NCI-H1092 (cell line): ENCODE results near the gene C14orf119.

Experiments
- DNase-seq: peaks from one replicate; lab custom pipeline; 2025; lab: John Stamatoyannopoulos, UW

Gene C14orf119

DNA sequence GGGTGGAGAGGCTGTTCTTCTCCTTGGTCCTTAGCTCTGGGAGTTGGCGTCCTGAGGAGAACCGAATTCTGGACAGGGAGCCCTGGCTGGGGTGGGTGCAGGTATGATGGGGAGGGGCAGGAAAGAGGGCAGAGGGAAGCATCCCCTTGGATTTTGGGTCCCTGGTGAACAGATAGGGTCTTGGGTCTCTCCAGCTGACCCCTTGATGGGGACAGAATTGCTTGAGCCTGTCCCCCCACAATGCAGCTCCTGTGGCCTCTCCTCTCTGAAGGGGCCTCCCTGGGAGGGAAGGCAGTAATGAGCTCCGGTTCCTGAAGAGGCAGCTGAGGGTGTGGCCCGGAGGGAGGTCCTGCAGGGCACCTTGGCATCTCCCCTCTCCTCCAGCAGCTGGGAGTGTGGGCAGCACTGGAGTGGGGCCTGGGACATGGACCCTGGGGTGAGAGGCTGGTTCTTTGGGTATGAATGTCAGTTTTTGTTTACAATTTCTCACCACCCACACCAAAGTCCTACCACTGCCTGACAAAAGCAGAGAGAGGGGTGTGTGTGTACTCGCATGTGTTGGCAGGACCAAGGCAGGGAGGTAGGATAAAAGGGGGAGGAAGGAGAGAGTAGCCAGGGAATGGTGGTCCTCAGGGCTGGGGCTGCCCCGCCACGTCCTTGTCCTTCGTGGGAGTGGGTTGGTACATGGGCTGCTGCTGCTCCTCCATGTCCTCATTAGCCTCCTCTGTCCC, 31.4 kb downstream of the C14orf119 start:
- DNase-seq, result no peak

DNA sequence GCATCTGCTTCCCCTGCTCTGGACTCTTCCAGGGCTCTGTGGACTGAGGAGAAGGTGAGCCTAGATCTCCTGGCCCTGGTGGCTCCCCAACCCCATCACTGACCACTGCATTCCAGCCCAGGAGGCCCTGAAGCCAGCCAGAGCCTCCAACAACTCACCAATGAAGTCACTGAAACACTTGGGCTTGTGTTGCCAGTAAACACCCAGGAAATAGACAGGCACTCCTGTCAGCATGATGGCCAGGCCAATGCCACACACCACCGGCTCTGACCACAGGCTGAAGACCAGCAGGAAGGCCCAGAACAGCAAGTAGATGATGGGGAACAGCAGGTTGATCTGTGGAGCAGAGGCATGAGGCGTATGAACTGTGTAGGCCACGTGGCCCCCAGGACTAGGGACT, 32.6 kb downstream of the C14orf119 start:
- DNase-seq, result no peak

DNA sequence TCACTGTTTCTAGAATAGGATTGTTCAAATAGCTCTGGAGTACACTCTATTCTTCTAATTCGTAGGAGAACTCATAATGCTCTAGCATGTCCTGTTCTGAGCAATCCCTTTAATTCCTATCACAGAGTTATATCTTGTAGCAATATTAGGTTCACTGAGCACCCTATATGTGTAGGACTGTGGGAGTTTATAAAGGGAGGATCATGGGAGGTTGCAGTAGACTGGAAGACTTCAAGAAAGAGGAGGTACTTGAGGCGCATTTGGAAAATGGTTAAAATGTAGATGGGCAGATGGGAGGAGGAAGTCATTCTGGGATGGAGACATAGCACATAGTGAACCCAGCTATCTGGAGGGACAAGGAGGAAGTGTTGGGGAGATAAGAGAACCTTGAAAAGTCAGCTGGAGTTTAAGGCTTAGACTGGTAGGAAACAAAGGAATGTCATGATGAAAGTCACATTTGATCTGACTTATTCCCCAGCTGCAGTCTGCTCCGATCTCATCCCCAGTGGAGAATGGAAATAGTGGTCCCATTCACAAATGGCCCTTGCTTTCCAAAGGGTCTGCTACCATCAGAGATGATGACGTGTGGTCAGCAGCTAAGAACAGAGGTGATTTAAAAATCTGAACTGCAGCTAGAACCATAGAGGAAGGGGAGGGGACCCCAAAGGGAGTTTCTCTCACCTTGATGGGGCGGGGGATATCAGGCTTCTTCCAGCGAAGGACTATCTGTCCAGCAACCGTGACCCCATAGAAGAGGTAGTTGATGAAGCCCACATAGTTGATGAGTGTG, 33.9 kb downstream of the C14orf119 start:
- no peak for DNase-seq

DNA sequence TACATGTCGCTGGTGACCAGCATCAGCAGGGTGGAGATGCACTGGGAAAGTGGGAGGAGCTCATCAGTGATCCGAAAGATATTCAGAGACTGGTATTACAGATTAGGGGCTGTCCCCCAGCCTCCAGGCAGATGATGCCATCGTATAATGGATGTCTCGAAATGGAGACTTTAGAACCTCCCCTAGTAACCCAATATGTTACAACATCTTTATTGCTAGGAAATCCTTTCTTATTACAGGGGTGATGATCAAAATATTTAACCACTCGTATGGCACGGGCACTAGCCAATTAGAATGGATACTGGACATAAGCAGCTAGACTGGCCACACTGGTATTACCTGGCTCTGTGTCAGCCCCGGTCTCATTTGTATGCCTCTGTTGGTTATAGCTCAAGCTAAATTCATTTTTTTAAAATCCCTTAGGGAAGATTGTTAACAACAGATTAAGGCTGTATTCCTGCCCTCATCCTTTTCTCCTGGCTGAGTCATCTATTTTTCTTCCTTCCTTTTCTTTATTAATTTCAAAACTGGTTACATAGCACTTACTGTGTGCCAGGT, 34.5 kb downstream of the C14orf119 start:
- DNase-seq, result no peak

DNA sequence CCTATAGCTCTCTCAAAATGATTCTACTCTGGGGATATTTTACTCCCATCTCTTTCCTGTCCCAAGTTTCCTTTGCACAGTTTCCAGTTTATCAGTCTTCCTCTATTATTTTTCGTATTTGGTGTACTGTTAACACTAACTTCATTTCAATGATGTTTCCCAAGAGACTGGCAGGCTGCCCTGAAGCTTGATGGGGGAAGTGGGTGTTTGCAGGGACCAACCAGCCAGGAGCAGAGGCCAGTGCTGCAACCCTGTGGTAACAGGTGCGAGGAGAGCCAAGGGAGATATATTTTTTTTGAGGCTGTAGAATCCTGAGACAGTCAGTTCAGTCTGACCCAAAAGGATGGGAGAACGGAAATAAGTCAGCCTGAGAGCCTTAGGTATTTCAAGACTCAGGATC, 35.6 kb downstream of the C14orf119 start:
- DNase-seq, result no peak

DNA sequence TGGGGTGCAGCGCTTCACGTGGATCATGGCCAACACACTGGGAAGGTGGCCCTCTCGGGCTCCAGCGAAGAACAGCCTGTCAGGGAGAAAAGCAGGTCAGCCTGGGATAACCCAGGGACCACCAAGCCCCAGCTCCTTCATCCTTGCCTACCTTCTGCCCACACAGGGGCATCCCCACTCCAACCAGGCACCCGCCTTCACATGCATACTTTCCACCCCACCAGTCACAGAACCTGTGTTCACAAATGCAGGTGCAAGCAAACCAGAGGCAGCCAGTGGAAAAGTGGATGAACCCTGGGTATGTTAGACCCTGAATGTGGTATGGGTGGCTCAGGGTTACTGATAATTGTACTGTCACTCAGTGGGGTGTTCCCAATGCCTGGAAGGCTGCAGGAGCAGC, 36.2 kb downstream of the C14orf119 start:
- DNase-seq, result no peak

DNA sequence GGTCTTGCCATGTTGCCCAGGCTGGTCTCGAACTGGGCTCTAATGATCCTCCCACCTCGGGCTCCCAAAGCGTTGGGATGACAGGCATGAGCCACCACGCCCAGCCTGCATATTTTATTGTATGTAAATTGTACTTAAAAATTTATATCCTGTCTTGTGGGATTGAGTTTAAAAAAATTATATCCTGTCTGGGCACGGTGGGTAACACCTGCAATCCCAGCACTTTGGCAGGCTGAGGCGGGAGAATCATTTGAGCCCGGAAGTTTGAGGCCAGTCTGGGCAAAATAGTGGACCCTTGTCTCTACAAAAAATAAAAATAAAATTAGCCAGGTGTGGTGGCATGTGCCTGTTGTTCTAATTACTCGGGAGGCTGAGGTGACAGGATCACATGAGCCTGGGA, 37.7 kb downstream of the C14orf119 start:
- DNase-seq, result no peak

DNA sequence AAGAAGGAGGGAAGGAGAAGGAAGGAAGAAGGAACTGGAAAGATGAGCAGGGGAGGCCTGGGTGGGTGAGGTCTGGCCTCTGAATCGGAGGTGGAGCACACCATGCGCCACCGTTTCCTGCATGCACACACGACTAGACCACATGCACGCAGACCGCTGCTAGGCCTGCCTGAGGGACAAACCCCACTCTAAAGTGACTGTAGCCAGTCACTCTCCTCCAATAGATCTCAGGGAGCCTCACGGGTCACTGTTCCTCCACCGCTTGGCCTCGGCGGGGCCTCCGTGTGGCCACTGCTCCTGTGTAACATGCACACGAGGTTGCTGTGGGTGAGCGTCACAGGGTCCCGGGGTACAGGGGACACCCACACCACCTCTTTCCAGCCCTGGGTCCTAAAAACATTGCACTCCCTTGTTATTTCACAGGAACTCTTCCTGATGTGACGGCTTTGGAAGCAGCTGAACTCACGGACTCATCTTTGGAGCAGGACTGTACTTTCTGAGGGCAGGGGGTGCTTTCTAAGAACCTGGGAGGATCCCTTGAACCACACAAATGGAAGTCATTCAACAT, 41.3 kb downstream of the C14orf119 start:
- DNase-seq, result no peak

DNA sequence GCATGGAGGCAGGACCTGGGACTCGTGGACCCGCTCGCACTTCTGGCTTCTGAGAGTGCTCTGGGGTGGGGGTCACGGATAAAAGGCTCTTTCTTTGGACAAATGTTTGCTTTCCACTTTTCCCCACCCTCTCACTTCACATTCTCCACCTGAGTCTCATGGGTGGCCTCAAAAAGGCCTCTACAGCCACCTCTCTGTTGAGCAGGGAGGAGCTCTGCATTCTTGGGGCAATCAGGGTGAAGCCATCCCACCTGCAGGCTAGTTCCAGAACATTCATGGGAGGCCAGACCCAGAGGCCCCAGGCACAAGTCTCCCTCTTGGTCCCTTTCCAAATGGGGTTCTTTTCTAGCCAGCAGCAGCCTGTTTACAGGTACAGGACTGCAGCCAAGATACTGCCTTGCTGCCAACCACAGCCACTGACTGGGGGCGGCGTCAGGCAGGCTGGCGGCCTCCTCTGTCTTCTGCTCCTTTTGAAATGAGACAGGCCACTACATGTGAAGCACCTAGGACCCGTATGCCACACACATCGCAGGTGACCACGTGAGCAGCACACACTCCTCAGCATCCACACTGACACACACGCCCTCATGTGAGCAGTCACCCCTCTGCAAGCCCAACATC, 42.0 kb downstream of the C14orf119 start:
- DNase-seq, result peak; percentile 27

DNA sequence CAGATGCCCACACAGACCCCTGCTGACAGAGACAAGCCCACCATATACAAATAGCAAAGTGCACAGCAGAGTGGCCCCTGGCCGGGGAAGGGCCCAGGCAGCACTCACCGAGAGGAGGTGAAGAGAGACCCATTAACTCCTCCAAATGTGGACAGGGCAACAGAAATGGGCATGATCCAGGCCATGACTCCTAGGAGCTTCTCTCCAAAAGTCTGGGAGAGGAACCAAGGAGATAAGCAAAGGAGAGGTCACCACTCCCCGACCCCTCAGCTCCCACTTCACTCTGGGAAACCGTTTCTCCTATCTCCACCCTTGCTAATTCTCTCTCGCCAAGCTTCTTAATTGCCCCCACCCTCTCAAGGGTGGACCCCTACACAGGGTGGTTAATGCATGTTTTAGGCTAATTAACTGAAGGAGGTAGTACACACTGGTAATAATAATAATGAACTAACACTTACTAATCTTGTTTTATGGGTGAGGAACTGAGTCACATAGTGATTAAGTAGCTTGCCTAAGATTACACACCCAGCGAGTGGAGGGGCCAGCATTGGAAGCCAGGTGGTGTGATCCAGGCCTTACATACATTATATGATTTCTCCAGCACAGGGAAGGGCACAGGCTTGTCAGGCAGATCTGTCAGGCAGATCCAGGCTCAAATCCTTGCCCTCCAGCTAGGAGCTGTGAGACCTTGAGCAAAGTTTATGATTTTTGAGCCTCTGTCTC, 42.7 kb downstream of the C14orf119 start:
- DNase-seq, result no peak

DNA sequence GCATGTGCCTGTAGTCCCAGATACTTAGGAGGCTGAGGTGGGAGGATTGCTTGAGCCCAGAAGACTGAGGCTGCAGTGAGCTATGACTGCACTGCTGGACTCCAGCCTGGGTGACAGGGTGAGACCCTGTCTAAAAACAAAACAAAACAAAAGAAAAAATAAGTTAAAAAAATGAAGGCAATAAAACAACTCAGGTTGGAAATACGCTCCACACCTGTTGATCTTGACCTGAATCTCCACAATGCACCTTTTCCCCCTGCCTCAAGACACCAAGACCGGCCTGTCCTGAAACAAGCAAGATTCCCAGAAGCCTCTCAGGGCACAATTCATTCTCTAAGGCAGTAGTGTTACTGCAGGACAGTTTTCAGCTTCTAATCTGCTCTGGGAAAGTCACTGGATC, 44.6 kb downstream of the C14orf119 start:
- DNase-seq, result no peak

DNA sequence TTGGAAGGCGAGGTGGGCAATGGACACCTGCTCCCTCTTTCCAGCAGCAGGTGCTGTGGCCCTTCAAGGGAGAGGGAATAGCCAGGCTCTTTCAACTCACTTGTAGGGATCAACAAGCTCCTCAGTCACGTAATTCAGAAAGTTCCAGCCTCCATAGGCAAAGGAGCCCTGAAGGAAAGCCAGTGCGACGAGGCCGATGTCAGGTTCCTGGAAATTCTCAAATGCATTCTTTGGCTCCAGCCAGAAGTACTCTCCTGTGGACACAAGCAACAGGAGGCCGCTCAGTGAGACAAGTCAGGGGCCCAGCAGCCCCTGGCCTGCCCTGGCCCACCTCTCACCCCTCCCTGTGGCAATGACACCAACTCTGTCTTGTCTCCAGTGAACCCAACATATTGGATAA, 45.1 kb downstream of the C14orf119 start:
- no peak for DNase-seq

DNA sequence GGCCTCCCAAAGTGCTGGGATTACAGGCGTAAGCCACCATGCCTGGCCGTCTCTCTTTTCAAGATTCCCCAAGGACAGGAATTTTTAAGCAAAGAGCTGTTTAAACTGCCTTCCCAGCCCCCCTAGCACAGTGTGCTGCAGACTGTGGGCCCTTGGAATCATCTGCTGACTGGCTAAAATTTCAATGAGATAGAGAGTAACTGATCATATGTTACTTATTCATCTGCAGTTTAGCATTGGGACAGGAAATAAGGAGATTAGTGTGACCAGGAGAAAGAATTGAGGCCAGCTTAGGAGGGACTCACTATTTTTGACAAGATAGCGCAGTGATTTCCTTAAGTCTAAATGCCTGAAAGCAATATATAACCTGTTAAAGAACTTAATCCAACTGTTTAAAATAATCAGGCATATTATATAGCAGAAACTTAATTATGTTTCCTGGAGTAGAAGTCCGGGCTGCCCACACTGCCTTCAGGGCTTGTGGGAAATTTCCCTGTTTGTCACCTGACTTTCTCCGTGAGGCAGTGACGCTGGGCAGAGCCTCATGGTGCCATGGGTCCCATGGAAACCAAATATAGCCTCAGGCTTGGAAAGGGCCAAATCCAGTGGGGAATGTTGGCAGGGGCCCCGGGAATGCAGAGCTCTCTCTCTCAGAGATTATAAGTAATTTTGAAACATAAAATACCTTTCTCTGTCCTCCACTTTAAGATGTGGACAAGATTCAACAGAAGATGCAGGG, 46.6 kb downstream of the C14orf119 start:
- no peak for DNase-seq

DNA sequence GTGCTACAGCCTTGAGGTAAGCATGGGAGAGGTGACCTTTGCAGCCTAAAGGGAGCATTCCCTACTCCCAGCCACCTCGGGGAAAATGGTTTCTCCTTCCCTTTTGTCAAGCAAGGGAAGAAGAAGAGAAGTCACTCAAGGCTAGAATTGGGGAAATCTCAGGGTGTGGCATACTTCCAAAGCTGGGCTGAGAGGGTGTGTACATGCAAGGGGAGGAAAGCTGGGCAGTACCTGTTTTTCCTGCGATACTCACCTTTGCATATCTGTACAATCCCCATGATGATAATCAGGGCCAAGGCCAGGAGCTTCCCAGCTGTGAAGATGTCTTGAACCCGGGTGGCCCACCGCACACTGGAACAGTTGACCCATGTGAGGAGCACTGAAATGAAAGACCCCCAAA, 47.5 kb downstream of the C14orf119 start:
- no peak for DNase-seq

DNA sequence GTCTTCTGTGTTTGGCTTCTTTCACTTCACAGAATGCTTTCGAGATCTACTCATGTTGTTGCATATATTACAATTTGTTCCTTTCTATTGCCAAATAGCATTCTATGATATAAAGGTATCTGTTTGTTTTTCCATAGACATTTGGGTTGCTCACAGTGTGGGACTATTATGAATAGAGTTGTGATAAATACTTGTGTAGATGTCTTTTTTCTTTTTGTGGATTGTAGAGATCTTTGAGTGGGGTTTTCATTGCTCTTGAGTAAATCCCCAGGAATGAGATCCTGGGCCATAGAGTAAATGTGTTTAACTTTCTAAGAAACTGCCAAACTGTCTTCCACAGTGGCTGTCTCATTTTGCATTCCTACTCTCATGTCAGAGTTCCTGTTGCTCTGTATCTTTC, 48.6 kb downstream of the C14orf119 start:
- no peak for DNase-seq

DNA sequence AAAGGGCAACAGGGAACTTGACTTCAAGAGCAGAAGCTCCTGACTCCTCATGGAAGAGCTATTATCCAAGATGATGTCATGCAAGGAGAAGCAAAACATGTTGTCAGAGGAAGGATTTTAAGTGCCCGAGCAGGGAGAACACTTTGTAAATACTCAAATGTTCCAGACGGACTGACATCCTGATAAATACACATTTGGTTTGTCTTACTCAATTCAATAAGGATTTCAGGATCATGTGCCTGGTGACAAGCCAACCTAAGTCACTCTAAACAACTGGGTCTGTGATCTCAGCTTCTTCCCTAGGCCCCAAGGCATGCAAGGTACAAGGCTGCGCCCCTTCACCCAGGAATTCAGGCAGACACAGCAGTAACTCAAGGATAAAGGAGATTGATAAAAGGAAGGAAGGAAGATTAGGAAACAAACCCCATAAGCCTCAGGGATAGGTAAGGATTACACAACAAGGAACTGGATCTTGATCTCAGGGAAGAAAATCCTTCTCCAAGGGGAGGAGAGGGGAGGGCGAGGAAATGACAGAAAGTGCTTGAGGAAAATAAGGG, 50.6 kb downstream of the C14orf119 start:
- no peak for DNase-seq

DNA sequence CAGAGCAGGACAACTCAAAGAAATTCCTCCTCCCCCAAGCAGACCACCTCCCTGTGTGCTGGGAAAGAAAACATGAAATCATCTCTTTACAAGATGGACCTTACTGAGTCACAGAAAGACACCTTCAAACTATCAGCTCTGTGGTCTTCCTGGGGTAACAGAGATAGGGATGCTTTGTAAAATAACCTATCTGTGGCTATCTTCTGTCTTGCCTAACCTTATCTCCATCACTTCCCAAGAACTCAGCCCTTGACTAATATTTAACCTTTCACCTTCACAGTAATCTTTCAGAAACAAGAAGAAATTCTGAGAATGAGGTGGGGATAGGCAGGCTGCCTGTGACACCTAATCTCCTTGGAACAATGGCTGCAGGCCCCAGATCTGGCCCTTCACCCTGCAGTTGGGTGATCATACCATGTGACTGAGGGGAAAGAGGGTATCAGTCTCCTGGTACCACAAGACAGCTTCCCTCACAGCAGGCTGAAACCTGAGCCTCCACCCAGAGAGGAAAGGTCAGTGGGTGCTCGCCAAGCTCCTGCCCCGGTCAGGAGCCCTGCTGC, 51.1 kb downstream of the C14orf119 start:
- no peak for DNase-seq

DNA sequence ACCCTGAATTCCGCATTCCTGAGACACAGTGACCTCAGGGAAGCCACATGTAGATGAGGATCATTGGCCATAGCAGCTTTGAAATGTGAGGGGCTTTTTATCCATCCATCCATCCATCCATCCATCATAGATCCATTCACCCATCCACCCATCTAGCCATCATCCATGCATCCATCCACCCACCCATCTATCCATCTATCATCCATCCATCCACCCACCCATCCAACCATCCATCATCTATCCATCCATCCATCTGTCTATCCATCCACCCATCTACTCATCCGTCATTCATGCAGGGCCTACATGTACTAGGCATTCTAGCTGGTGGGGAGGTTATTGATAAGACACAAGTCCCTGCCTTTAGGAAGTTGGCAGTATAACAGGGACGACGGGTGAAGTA, 51.7 kb downstream of the C14orf119 start:
- no peak for DNase-seq

DNA sequence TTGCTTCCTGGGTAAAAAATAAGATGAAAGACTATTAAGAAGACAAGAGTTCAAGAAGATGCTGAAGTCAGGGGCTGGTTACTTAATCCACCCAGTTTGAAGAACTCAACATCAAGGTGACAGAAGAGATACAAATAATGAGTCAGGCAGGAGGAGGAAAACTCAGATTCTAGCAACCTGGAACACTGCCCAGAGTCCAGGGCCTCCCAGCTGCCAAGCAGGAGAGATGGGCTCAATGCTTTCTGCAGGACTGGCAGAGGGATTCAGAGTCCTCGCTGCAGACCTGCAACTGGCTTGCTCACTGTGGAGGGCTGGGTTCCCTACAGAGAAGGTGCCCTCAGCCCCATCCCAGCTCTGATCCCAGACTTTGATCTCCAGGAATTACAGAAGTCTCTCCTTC, 52.4 kb downstream of the C14orf119 start:
- no peak for DNase-seq

DNA sequence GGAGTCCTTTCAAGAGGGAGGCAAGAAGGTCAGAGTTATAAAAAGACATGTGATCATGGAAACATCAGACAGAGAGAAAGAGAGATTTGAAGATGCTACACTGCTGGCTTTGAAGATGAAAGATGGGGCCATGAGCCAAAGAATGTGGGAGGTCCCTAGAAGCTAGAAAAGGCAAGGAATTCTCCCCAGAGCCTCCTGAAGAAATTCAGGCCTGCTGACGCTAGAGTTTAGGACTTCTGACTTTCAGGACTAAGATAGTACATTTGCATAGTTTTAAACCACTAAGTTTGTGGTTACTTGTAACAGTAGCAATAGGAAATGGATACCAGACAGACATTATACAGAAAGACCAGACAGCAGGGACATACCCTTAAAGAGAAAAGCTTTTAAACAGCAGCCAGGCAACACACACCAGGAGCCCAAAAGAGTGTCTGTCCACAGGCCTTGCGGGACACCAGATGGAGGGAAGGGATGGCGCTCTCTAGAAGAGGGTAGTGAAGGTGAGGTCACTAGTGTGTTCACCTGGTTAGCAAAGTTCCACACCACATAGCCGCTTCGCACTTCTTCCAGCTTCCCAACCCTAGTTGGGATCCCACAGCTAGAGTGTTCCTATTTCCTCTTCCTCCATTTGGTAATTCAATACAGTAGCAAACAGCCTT, 53.4 kb downstream of the C14orf119 start:
- DNase-seq, result no peak
